Ascending aorta (tissue), 2 donors: ENCODE data around the gene RARS2. TPM values are rescaled to one million over a fixed set of nuclear protein-coding genes. Genes with fewer than 3 reads are reported as not detected.

Experiments
- DNase-seq, 2 donors: peaks; one replicate each; pipeline ENCODE4 v3.0.0-alpha.2; 2019; ENCODE audit warnings: low spot score in 2 of 2
- H3K27ac ChIP-seq, 2 donors: fragments of 200-600 bp; sonication (generic); one replicate each; pipeline ENCODE4 v1.5.1; 2016 to 2017; ENCODE audit warnings: mild to moderate bottlenecking in 1 of 2
- H3K27me3 ChIP-seq: fragments of 200-600 bp; sonication (generic); one replicate; pipeline ENCODE4 v1.5.1; 2017
- H3K36me3 ChIP-seq, 2 donors: fragments of 200-600 bp; sonication (generic); one replicate each; pipeline ENCODE4 v1.5.1; 2016
- H3K4me1 ChIP-seq, 2 donors: fragments of 200-600 bp; sonication (generic); one replicate each; pipeline ENCODE4 v1.5.1; 2016 to 2017; ENCODE audit warnings: mild to moderate bottlenecking in 1 of 2
- H3K4me3 ChIP-seq, 2 donors: fragments of 200-600 bp; sonication (generic); one replicate each; pipeline ENCODE4 v1.5.1; 2016 to 2017; ENCODE audit warnings: mild to moderate bottlenecking in 1 of 2
- H3K9me3 ChIP-seq, 2 donors: fragments of 200-600 bp; sonication (generic); one replicate each; pipeline ENCODE4 v1.5.1; 2016
- CTCF ChIP-seq, 3 experiments: fragments of 200-600 bp in 2 of 3; fragments of 450-650 bp in 1 of 3; sonication (generic) in 2 of 3; IDR thresholded peaks; one replicate each; pipeline ENCODE4 v1.5.1; 2016 to 2019; ENCODE audit warnings: antibody characterized with exemption in 3 of 3, mild to moderate bottlenecking in 1 of 3, moderate library complexity in 1 of 3
- intact Hi-C: fragments of 100-400 bp; cut with DNase I; formaldehyde crosslinking; loops from one replicate; pipeline ENCODE4 v1.15.1; 2023
- total RNA-seq: library from RNA; depleted of rRNA; stranded (reverse); fragments of >200 nt; gene quantifications from one replicate; pipeline ENCODE4 v1.1.0, GENCODE V29; 2016

Gene RARS2
- total RNA-seq, 1 donor from 2014 or later = 1.7 TPM

DNA sequence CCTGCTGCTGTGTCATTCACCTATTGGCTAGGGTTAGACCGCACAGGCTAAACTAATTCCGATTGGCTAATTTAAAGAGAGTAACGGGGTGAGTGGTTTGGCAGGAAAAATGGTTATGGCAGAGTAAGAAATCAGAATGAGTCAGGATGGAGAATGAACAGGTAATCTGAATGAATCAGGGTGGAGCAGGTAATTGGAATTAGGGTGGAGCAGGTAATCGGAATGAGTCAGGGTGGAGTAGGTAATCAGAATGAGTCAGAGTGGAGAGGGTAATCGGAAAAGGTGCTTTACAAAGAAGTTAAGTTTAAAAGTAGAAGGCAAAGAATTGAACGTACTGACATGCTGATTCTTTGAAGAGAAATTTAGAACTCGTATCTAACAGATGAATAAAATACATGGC, 105.3 kb downstream of the RARS2 start:
- Histone ChIP-seq H3K27me3 (no peaks in the 10 kb centered on the region), H3K4me1 (no peaks in the 10 kb centered on the region), H3K4me3 (no peak overlapping the region), H3K9me3 (no peaks in the 10 kb centered on the region), H3K27ac (no peak overlapping the region), H3K36me3 (peaks cover 0 to 5% of the 10 kb centered on the region in 2 donors)
- no peak for TF ChIP-seq CTCF (IDR thresholded peaks at IDR 0.05)
- intact Hi-C loops = no loop called here
- DNase-seq = no peak

DNA sequence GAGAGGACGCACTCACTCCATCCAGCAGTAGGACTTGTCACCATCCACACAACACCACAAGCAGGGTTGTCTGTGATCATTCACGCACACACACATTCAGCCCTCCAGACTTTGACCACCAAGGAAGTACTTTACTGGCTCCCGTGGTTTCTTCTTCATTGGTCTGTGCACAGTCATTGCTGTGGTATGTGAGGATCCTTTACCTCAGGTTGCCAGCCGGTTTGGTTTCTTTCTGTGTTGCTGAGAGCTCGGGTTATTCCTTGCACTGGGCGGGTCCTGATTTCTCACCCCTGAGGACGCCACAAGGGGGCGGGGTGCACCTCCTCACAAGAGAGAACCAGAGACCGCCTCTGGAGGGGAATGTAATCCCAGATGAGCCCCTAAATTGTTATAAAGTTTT, 105.9 kb downstream of the RARS2 start:
- H3K9me3 ChIP-seq = no peaks in the 10 kb centered on the region
- H3K4me3 ChIP-seq = no peak overlapping the region
- no peak overlapping the region for H3K27ac ChIP-seq
- H3K4me1 ChIP-seq = no peaks in the 10 kb centered on the region
- peaks cover 0 to 5% of the 10 kb centered on the region in 2 donors for H3K36me3 ChIP-seq
- H3K27me3 ChIP-seq = no peaks in the 10 kb centered on the region
- intact Hi-C loops = no loop called here
- DNase-seq = no peak
- no peak for TF ChIP-seq CTCF (IDR thresholded peaks at IDR 0.05)

DNA sequence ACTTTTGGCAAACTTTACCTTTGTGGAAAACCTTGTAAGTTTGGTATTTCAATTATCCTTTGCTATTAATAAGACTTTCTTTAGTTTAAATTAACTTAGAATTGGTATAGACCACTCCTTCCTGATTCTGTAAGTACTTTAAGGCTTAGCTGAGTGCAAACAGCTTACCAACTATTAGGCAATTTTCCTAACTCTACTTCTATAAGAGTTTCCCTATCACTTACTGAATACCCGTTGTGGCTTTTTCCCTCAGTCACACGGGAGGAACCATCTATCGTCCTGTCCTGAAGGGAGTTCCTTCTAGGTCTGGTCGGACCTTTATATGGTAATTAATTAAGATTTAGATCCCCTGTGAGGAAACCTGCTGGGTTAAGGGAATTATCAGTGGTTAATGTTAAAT, 107.4 kb downstream of the RARS2 start:
- no peaks in the 10 kb centered on the region for H3K9me3 ChIP-seq
- DNase-seq = no peak
- no peaks in the 10 kb centered on the region for H3K4me1 ChIP-seq
- TF ChIP-seq CTCF (IDR thresholded peaks at IDR 0.05) = no peak
- peaks cover 0 to 5% of the 10 kb centered on the region in 2 donors for H3K36me3 ChIP-seq
- intact Hi-C loops = no loop called here
- H3K27me3 ChIP-seq = no peaks in the 10 kb centered on the region
- no peak overlapping the region for H3K4me3 ChIP-seq
- H3K27ac ChIP-seq = no peak overlapping the region

DNA sequence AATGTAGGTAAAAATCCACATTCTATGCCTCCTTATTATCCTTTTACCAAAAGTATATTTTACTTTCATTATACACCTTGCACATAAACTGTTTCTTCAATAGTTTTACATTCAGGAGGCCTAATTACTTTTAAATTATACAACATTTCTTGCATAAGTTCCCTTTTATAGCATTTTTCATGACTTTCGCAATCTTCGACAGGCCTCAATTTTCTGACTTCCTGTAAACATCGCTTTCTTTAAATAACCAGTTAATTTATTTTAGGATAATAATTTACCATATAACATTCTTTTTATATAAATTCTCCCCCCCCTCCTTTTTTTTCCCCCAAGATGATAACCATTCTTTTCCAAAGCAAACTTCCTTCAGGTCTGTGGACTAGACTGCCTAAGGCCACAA, 107.9 kb downstream of the RARS2 start:
- Histone ChIP-seq H3K27me3 (no peaks in the 10 kb centered on the region), H3K4me3 (no peak overlapping the region), H3K27ac (no peak overlapping the region), H3K36me3 (peaks cover 0 to 5% of the 10 kb centered on the region in 2 donors), H3K9me3 (no peaks in the 10 kb centered on the region), H3K4me1 (no peaks in the 10 kb centered on the region)
- intact Hi-C loops = no loop called here
- no peak for DNase-seq
- TF ChIP-seq CTCF (IDR thresholded peaks at IDR 0.05) = no peak

- Histone ChIP-seq H3K4me3 (peak overlapping the region; percentile 85 to 96), H3K27ac (peak overlapping the region; percentile 82 to 93), H3K36me3 (no peaks in the 10 kb centered on the region), H3K4me1 (peaks cover 0 to 3% of the 10 kb centered on the region in 2 donors), H3K27me3 (no peaks in the 10 kb centered on the region), H3K9me3 (no peaks in the 10 kb centered on the region)
- DNase-seq = no peak
- TF ChIP-seq CTCF (IDR thresholded peaks at IDR 0.05) = no peak
- intact Hi-C loops = loop anchor here (2.0 to 5.0 kb wide), 4 partner anchors 117 to 316 kb away; partner anchors contain the start of genes AKIRIN2, ORC3, SMIM8 and ZNF292
Observed at GRCh38 chr6:87473419-87473903, 116.3 kb downstream of the RARS2 start.
